ENCODE data around the gene DNAL4.

The DNAL4 gene

GRCh38 chr22:38759005-38759404 is 34.9 kb downstream of the DNAL4 start:
- H3K4ac ChIP-seq (ENCODE audit: low read depth, low read length): no peak overlapping the region
- no peak overlapping the region for H4K8ac ChIP-seq (ENCODE audit: low read depth, low read length)
- H3K27me3 ChIP-seq (ENCODE audit: insufficient read depth, low read length): no peaks in the 10 kb centered on the region
- no peak overlapping the region for H2BK120ac ChIP-seq (ENCODE audit: insufficient read depth, low read length, poor library complexity)
- no peak overlapping the region for H3K4me2 ChIP-seq (ENCODE audit: low read length)
- H3K4me1 ChIP-seq (ENCODE audit: control insufficient read depth in 1 of 2, insufficient read depth in 2 of 2, low read length in 2 of 2): peaks cover 14 to 20% of the 10 kb centered on the region in 2 experiments
- H3K23ac ChIP-seq (ENCODE audit: low read length): no peak overlapping the region
- no peak overlapping the region for H3K18ac ChIP-seq (ENCODE audit: low read length)
- no peak overlapping the region for H3K9ac ChIP-seq (ENCODE audit: low read length)
- no peak overlapping the region for H2BK5ac ChIP-seq (ENCODE audit: low read depth, low read length, poor library complexity)
- H3K4me3 ChIP-seq (ENCODE audit: low read depth, low read length): no peak overlapping the region
- no peak overlapping the region for H4K91ac ChIP-seq (ENCODE audit: low read depth, low read length)
- no CpG with 5 or more reads among the region's 7 CpGs for WGBS (ENCODE audit: extremely low coverage, insufficient coverage, insufficient read length)
- no peaks in the 10 kb centered on the region for H3K9me3 ChIP-seq (ENCODE audit: insufficient read depth, low read depth, low read length)
- peaks cover 13% of the 10 kb centered on the region for H3K79me1 ChIP-seq (ENCODE audit: low read length)
- no peak overlapping the region for H2BK12ac ChIP-seq (ENCODE audit: low read length)
- no peak overlapping the region for H2AK5ac ChIP-seq (ENCODE audit: low read length)
- H3K36me3 ChIP-seq (ENCODE audit: control insufficient read depth in 1 of 2, insufficient read depth in 2 of 2, low read length in 2 of 2): no peaks in the 10 kb centered on the region
- H3K14ac ChIP-seq (ENCODE audit: low read length): no peak overlapping the region
- no peak for DNase-seq
- no peak overlapping the region for H3K27ac ChIP-seq (ENCODE audit: low read depth, low read length)
- peaks cover 9% of the 10 kb centered on the region for H3K79me2 ChIP-seq (ENCODE audit: control insufficient read depth, insufficient read depth, low read length, poor library complexity)
- no peak overlapping the region for H4K12ac ChIP-seq (ENCODE audit: low read depth, low read length)
- H2AFZ ChIP-seq (ENCODE audit: insufficient read depth, low read length, poor library complexity): no peak overlapping the region

- Histone ChIP-seq H3K4me1 (ENCODE audit: control insufficient read depth in 1 of 2, insufficient read depth in 2 of 2, low read length in 2 of 2) (peaks cover 16 to 23% of the 10 kb centered on the region in 2 experiments), H3K4me3 (ENCODE audit: low read depth, low read length) (no peak overlapping the region), H3K4me2 (ENCODE audit: low read length) (no peak overlapping the region), H2BK120ac (ENCODE audit: insufficient read depth, low read length, poor library complexity) (no peak overlapping the region), H3K36me3 (ENCODE audit: control insufficient read depth in 1 of 2, insufficient read depth in 2 of 2, low read length in 2 of 2) (peaks cover 0 to under 1% of the 10 kb centered on the region in 2 experiments), H3K27ac (ENCODE audit: low read depth, low read length) (no peak overlapping the region), H3K79me1 (ENCODE audit: low read length) (peaks cover 14% of the 10 kb centered on the region), H2BK12ac (ENCODE audit: low read length) (no peak overlapping the region), H3K14ac (ENCODE audit: low read length) (no peak overlapping the region), H3K23ac (ENCODE audit: low read length) (no peak overlapping the region), H3K27me3 (ENCODE audit: insufficient read depth, low read length) (no peaks in the 10 kb centered on the region), H3K9ac (ENCODE audit: low read length) (no peak overlapping the region), H4K91ac (ENCODE audit: low read depth, low read length) (no peak overlapping the region), H4K12ac (ENCODE audit: low read depth, low read length) (no peak overlapping the region), H2AK5ac (ENCODE audit: low read length) (no peak overlapping the region), H3K9me3 (ENCODE audit: insufficient read depth, low read depth, low read length) (no peaks in the 10 kb centered on the region), H3K4ac (ENCODE audit: low read depth, low read length) (no peak overlapping the region), H4K8ac (ENCODE audit: low read depth, low read length) (no peak overlapping the region), H2BK5ac (ENCODE audit: low read depth, low read length, poor library complexity) (no peak overlapping the region), H3K79me2 (ENCODE audit: control insufficient read depth, insufficient read depth, low read length, poor library complexity) (peaks cover 9% of the 10 kb centered on the region), H2AFZ (ENCODE audit: insufficient read depth, low read length, poor library complexity) (no peak overlapping the region), H3K18ac (ENCODE audit: low read length) (no peak overlapping the region)
- WGBS (ENCODE audit: extremely low coverage, insufficient coverage, insufficient read length): no CpG with 5 or more reads among the region's 16 CpGs
- no peak for DNase-seq
Observed at GRCh38 chr22:38758276-38758945, 35.5 kb downstream of the DNAL4 start.

GRCh38 chr22:38757464-38757757 is 36.5 kb downstream of the DNAL4 start:
- DNase-seq: peak; percentile 44 to 88
- no peak overlapping the region for H3K4ac ChIP-seq (ENCODE audit: low read depth, low read length)
- no peak overlapping the region for H4K8ac ChIP-seq (ENCODE audit: low read depth, low read length)
- peaks cover 16 to 23% of the 10 kb centered on the region in 2 experiments for H3K4me1 ChIP-seq (ENCODE audit: control insufficient read depth in 1 of 2, insufficient read depth in 2 of 2, low read length in 2 of 2)
- H3K36me3 ChIP-seq (ENCODE audit: control insufficient read depth in 1 of 2, insufficient read depth in 2 of 2, low read length in 2 of 2): peaks cover 6% of the 10 kb centered on the region in 2 experiments
- no peak overlapping the region for H2BK5ac ChIP-seq (ENCODE audit: low read depth, low read length, poor library complexity)
- H3K14ac ChIP-seq (ENCODE audit: low read length): no peak overlapping the region
- H2AK5ac ChIP-seq (ENCODE audit: low read length): no peak overlapping the region
- no peak overlapping the region for H3K4me3 ChIP-seq (ENCODE audit: low read depth, low read length)
- H3K9me3 ChIP-seq (ENCODE audit: insufficient read depth, low read depth, low read length): no peaks in the 10 kb centered on the region
- no peak overlapping the region for H3K9ac ChIP-seq (ENCODE audit: low read length)
- H3K23ac ChIP-seq (ENCODE audit: low read length): no peak overlapping the region
- H3K27me3 ChIP-seq (ENCODE audit: insufficient read depth, low read length): no peaks in the 10 kb centered on the region
- no peak overlapping the region for H3K4me2 ChIP-seq (ENCODE audit: low read length)
- no peak overlapping the region for H4K12ac ChIP-seq (ENCODE audit: low read depth, low read length)
- no peak overlapping the region for H3K18ac ChIP-seq (ENCODE audit: low read length)
- H2BK12ac ChIP-seq (ENCODE audit: low read length): no peak overlapping the region
- no CpG with 5 or more reads among the region's 4 CpGs for WGBS (ENCODE audit: extremely low coverage, insufficient coverage, insufficient read length)
- no peak overlapping the region for H2BK120ac ChIP-seq (ENCODE audit: insufficient read depth, low read length, poor library complexity)
- H4K91ac ChIP-seq (ENCODE audit: low read depth, low read length): no peak overlapping the region
- peaks cover 9% of the 10 kb centered on the region for H3K79me2 ChIP-seq (ENCODE audit: control insufficient read depth, insufficient read depth, low read length, poor library complexity)
- H3K27ac ChIP-seq (ENCODE audit: low read depth, low read length): no peak overlapping the region
- H2AFZ ChIP-seq (ENCODE audit: insufficient read depth, low read length, poor library complexity): no peak overlapping the region
- peaks cover 14% of the 10 kb centered on the region for H3K79me1 ChIP-seq (ENCODE audit: low read length)

- H3K14ac ChIP-seq (ENCODE audit: low read length): no peak overlapping the region
- no CpG with 5 or more reads among the region's 17 CpGs for WGBS (ENCODE audit: extremely low coverage, insufficient coverage, insufficient read length)
Observed at GRCh38 chr22:38756711-38757463, 37.1 kb downstream of the DNAL4 start.

More at GRCh38 chr22:38756711-38757463, 37.1 kb downstream of the DNAL4 start:
- no peak overlapping the region for H3K4me3 ChIP-seq (ENCODE audit: low read depth, low read length)
- H2AFZ ChIP-seq (ENCODE audit: insufficient read depth, low read length, poor library complexity): no peak overlapping the region
- peak; percentile 82 to 89 for DNase-seq
- H2BK12ac ChIP-seq (ENCODE audit: low read length): no peak overlapping the region
- H3K27ac ChIP-seq (ENCODE audit: low read depth, low read length): no peak overlapping the region
- H3K79me2 ChIP-seq (ENCODE audit: control insufficient read depth, insufficient read depth, low read length, poor library complexity): peaks cover 9% of the 10 kb centered on the region
- no peak overlapping the region for H3K18ac ChIP-seq (ENCODE audit: low read length)
- no peak overlapping the region for H2BK5ac ChIP-seq (ENCODE audit: low read depth, low read length, poor library complexity)
- peaks cover 16 to 23% of the 10 kb centered on the region in 2 experiments for H3K4me1 ChIP-seq (ENCODE audit: control insufficient read depth in 1 of 2, insufficient read depth in 2 of 2, low read length in 2 of 2)
- no peak overlapping the region for H3K4ac ChIP-seq (ENCODE audit: low read depth, low read length)
- H2BK120ac ChIP-seq (ENCODE audit: insufficient read depth, low read length, poor library complexity): no peak overlapping the region
- no peaks in the 10 kb centered on the region for H3K9me3 ChIP-seq (ENCODE audit: insufficient read depth, low read depth, low read length)
- no peak overlapping the region for H4K12ac ChIP-seq (ENCODE audit: low read depth, low read length)
- no peak overlapping the region for H3K9ac ChIP-seq (ENCODE audit: low read length)
- peaks cover 14% of the 10 kb centered on the region for H3K79me1 ChIP-seq (ENCODE audit: low read length)
- no peak overlapping the region for H4K91ac ChIP-seq (ENCODE audit: low read depth, low read length)
- peak overlapping the region; percentile 96 for H3K4me2 ChIP-seq (ENCODE audit: low read length)
- peaks cover 11% of the 10 kb centered on the region in 2 experiments for H3K36me3 ChIP-seq (ENCODE audit: control insufficient read depth in 1 of 2, insufficient read depth in 2 of 2, low read length in 2 of 2)
- no peak overlapping the region for H3K23ac ChIP-seq (ENCODE audit: low read length)
- H3K27me3 ChIP-seq (ENCODE audit: insufficient read depth, low read length): no peaks in the 10 kb centered on the region
- no peak overlapping the region for H2AK5ac ChIP-seq (ENCODE audit: low read length)
- no peak overlapping the region for H4K8ac ChIP-seq (ENCODE audit: low read depth, low read length)

Data from trophoblast cell (in vitro differentiated cells and primary cell).